Measurements from ENCODE around the gene MRC1.

Gene MRC1

GRCh38 chr10:17784688-17785087, 24.5 kb upstream of the MRC1 start:
- peaks cover 6% of the 10 kb centered on the region for H3K4me1 ChIP-seq (ENCODE audit: control insufficient read depth, insufficient read depth, low read depth, low read length)
- no peak overlapping the region for H4K8ac ChIP-seq (ENCODE audit: low read length)
- no peak overlapping the region for H4K91ac ChIP-seq (ENCODE audit: low read length)
- no peak overlapping the region for H3K4ac ChIP-seq (ENCODE audit: low read depth in 1 of 2, low read length in 2 of 2)
- H3K27ac ChIP-seq (ENCODE audit: low read length, poor library complexity, severe bottlenecking): no peak overlapping the region
- H3K9ac ChIP-seq (ENCODE audit: low read length): peak overlapping the region; percentile 46
- H3K79me1 ChIP-seq (replicated peaks; ENCODE audit: low read length, poor library complexity, severe bottlenecking): no peaks in the 10 kb centered on the region
- H2AK5ac ChIP-seq (ENCODE audit: low read length, severe bottlenecking): no peak overlapping the region
- H2BK120ac ChIP-seq (ENCODE audit: low read depth, low read length): no peak overlapping the region
- H3K4me2 ChIP-seq (ENCODE audit: low read length, poor library complexity, severe bottlenecking): no peak overlapping the region
- peak overlapping the region in 1 of 2 experiments; percentile 66 for H3K4me3 ChIP-seq (ENCODE audit: insufficient read depth in 1 of 2, low read depth in 1 of 2, low read length in 2 of 2)
- H3K14ac ChIP-seq (ENCODE audit: low read length in 2 of 2): no peak overlapping the region
- no peak overlapping the region for H2BK15ac ChIP-seq (ENCODE audit: low read depth, poor library complexity, severe bottlenecking)
- H2AFZ ChIP-seq (ENCODE audit: low read depth, low read length): no peak overlapping the region
- H3K9me3 ChIP-seq (ENCODE audit: control insufficient read depth, low read length): no peaks in the 10 kb centered on the region
- no peak for DNase-seq
- no peak overlapping the region for H2BK12ac ChIP-seq (ENCODE audit: low read length in 2 of 2)
- no peak overlapping the region for H3K23ac ChIP-seq (ENCODE audit: low read length in 2 of 2)
- H3K18ac ChIP-seq (ENCODE audit: low read depth in 1 of 2, low read length in 2 of 2): no peak overlapping the region
- no peak overlapping the region for H2BK5ac ChIP-seq (ENCODE audit: low read depth, low read length, poor library complexity, severe bottlenecking)
- 90% methylated on average over 3 of the region's 3 CpGs for WGBS
- no peaks in the 10 kb centered on the region for H3K27me3 ChIP-seq (ENCODE audit: control insufficient read depth in 1 of 2, insufficient read depth in 1 of 2, low read length in 2 of 2)
- no peaks in the 10 kb centered on the region for H3K36me3 ChIP-seq (ENCODE audit: control insufficient read depth in 1 of 2, insufficient read depth in 2 of 2, low read depth in 1 of 2, low read length in 2 of 2)

GRCh38 chr10:17785276-17785930, 23.7 kb upstream of the MRC1 start:
- no peak overlapping the region for H3K18ac ChIP-seq (ENCODE audit: low read depth in 1 of 2, low read length in 2 of 2)
- no peak overlapping the region for H3K4ac ChIP-seq (ENCODE audit: low read depth in 1 of 2, low read length in 2 of 2)
- H3K79me1 ChIP-seq (replicated peaks; ENCODE audit: low read length, poor library complexity, severe bottlenecking): no peaks in the 10 kb centered on the region
- 92% methylated on average over 4 of the region's 5 CpGs for WGBS
- H3K9me3 ChIP-seq (ENCODE audit: control insufficient read depth, low read length): no peaks in the 10 kb centered on the region
- no peak overlapping the region for H3K4me3 ChIP-seq (ENCODE audit: insufficient read depth in 1 of 2, low read depth in 1 of 2, low read length in 2 of 2)
- H3K27me3 ChIP-seq (ENCODE audit: control insufficient read depth in 1 of 2, insufficient read depth in 1 of 2, low read length in 2 of 2): no peaks in the 10 kb centered on the region
- H2BK120ac ChIP-seq (ENCODE audit: low read depth, low read length): no peak overlapping the region
- H2AK5ac ChIP-seq (ENCODE audit: low read length, severe bottlenecking): no peak overlapping the region
- H4K8ac ChIP-seq (ENCODE audit: low read length): no peak overlapping the region
- H3K27ac ChIP-seq (ENCODE audit: low read length, poor library complexity, severe bottlenecking): no peak overlapping the region
- no peak overlapping the region for H3K23ac ChIP-seq (ENCODE audit: low read length in 2 of 2)
- H3K36me3 ChIP-seq (ENCODE audit: control insufficient read depth in 1 of 2, insufficient read depth in 2 of 2, low read depth in 1 of 2, low read length in 2 of 2): no peaks in the 10 kb centered on the region
- H4K91ac ChIP-seq (ENCODE audit: low read length): no peak overlapping the region
- no peak overlapping the region for H2AFZ ChIP-seq (ENCODE audit: low read depth, low read length)
- no peak overlapping the region for H2BK5ac ChIP-seq (ENCODE audit: low read depth, low read length, poor library complexity, severe bottlenecking)
- H3K14ac ChIP-seq (ENCODE audit: low read length in 2 of 2): no peak overlapping the region
- no peak for DNase-seq
- peaks cover 6% of the 10 kb centered on the region for H3K4me1 ChIP-seq (ENCODE audit: control insufficient read depth, insufficient read depth, low read depth, low read length)
- no peak overlapping the region for H3K4me2 ChIP-seq (ENCODE audit: low read length, poor library complexity, severe bottlenecking)
- H2BK12ac ChIP-seq (ENCODE audit: low read length in 2 of 2): no peak overlapping the region
- H2BK15ac ChIP-seq (ENCODE audit: low read depth, poor library complexity, severe bottlenecking): no peak overlapping the region
- H3K9ac ChIP-seq (ENCODE audit: low read length): peak overlapping the region; percentile 10

- H2AFZ ChIP-seq (ENCODE audit: low read depth, low read length): no peak overlapping the region
- no peak overlapping the region for H3K4me3 ChIP-seq (ENCODE audit: insufficient read depth in 1 of 2, low read depth in 1 of 2, low read length in 2 of 2)
- no peak overlapping the region for H2BK120ac ChIP-seq (ENCODE audit: low read depth, low read length)
- H3K4ac ChIP-seq (ENCODE audit: low read depth in 1 of 2, low read length in 2 of 2): no peak overlapping the region
- no peak overlapping the region for H3K4me2 ChIP-seq (ENCODE audit: low read length, poor library complexity, severe bottlenecking)
- no peaks in the 10 kb centered on the region for H3K36me3 ChIP-seq (ENCODE audit: control insufficient read depth in 1 of 2, insufficient read depth in 2 of 2, low read depth in 1 of 2, low read length in 2 of 2)
- peak overlapping the region; percentile 44 for H3K9ac ChIP-seq (ENCODE audit: low read length)
- H3K14ac ChIP-seq (ENCODE audit: low read length in 2 of 2): peak overlapping the region in 1 of 2 experiments; percentile 85
- peak overlapping the region; percentile 63 for H2AK5ac ChIP-seq (ENCODE audit: low read length, severe bottlenecking)
- H3K27ac ChIP-seq (ENCODE audit: low read length, poor library complexity, severe bottlenecking): peak overlapping the region; percentile 27
- no peak overlapping the region for H2BK15ac ChIP-seq (ENCODE audit: low read depth, poor library complexity, severe bottlenecking)
- H3K4me1 ChIP-seq (ENCODE audit: control insufficient read depth, insufficient read depth, low read depth, low read length): peaks cover 6% of the 10 kb centered on the region
- peak overlapping the region in 1 of 2 experiments; percentile 14 for H3K18ac ChIP-seq (ENCODE audit: low read depth in 1 of 2, low read length in 2 of 2)
- no peak overlapping the region for H2BK5ac ChIP-seq (ENCODE audit: low read depth, low read length, poor library complexity, severe bottlenecking)
- H4K91ac ChIP-seq (ENCODE audit: low read length): peak overlapping the region; percentile 52
- peak; percentile 85 for DNase-seq
- no peak overlapping the region for H2BK12ac ChIP-seq (ENCODE audit: low read length in 2 of 2)
- H4K8ac ChIP-seq (ENCODE audit: low read length): peak overlapping the region; percentile 30
- 70% methylated on average over 12 of the region's 13 CpGs for WGBS
- no peaks in the 10 kb centered on the region for H3K9me3 ChIP-seq (ENCODE audit: control insufficient read depth, low read length)
- no peaks in the 10 kb centered on the region for H3K79me1 ChIP-seq (replicated peaks; ENCODE audit: low read length, poor library complexity, severe bottlenecking)
- no peak overlapping the region for H3K23ac ChIP-seq (ENCODE audit: low read length in 2 of 2)
- H3K27me3 ChIP-seq (ENCODE audit: control insufficient read depth in 1 of 2, insufficient read depth in 1 of 2, low read length in 2 of 2): no peaks in the 10 kb centered on the region
These were observed 21.8 kb upstream of the MRC1 start for GRCh38 chr10:17787087-17787961.

- Histone ChIP-seq H4K91ac (ENCODE audit: low read length) (no peak overlapping the region), H3K4me3 (ENCODE audit: insufficient read depth in 1 of 2, low read depth in 1 of 2, low read length in 2 of 2) (no peak overlapping the region), H3K4ac (ENCODE audit: low read depth in 1 of 2, low read length in 2 of 2) (no peak overlapping the region), H2BK120ac (ENCODE audit: low read depth, low read length) (no peak overlapping the region), H3K79me1 (replicated peaks; ENCODE audit: low read length, poor library complexity, severe bottlenecking) (no peaks in the 10 kb centered on the region), H4K8ac (ENCODE audit: low read length) (no peak overlapping the region), H2BK15ac (ENCODE audit: low read depth, poor library complexity, severe bottlenecking) (no peak overlapping the region), H2AFZ (ENCODE audit: low read depth, low read length) (no peak overlapping the region), H3K27ac (ENCODE audit: low read length, poor library complexity, severe bottlenecking) (no peak overlapping the region), H3K14ac (ENCODE audit: low read length in 2 of 2) (no peak overlapping the region), H3K9me3 (ENCODE audit: control insufficient read depth, low read length) (no peaks in the 10 kb centered on the region), H3K4me1 (ENCODE audit: control insufficient read depth, insufficient read depth, low read depth, low read length) (peaks cover 4% of the 10 kb centered on the region), H2BK12ac (ENCODE audit: low read length in 2 of 2) (no peak overlapping the region), H3K23ac (ENCODE audit: low read length in 2 of 2) (no peak overlapping the region), H3K9ac (ENCODE audit: low read length) (no peak overlapping the region), H2AK5ac (ENCODE audit: low read length, severe bottlenecking) (no peak overlapping the region), H2BK5ac (ENCODE audit: low read depth, low read length, poor library complexity, severe bottlenecking) (no peak overlapping the region), H3K4me2 (ENCODE audit: low read length, poor library complexity, severe bottlenecking) (no peak overlapping the region), H3K36me3 (ENCODE audit: control insufficient read depth in 1 of 2, insufficient read depth in 2 of 2, low read depth in 1 of 2, low read length in 2 of 2) (no peaks in the 10 kb centered on the region), H3K27me3 (ENCODE audit: control insufficient read depth in 1 of 2, insufficient read depth in 1 of 2, low read length in 2 of 2) (no peaks in the 10 kb centered on the region), H3K18ac (ENCODE audit: low read depth in 1 of 2, low read length in 2 of 2) (no peak overlapping the region)
- WGBS: 98% methylated on average over 2 of the region's 2 CpGs
- no peak for DNase-seq
These were observed 20.5 kb upstream of the MRC1 start for GRCh38 chr10:17788646-17789045.

Data from mesenchymal stem cell (in vitro differentiated cells and primary cell).